Tibial nerve (tissue), 4 donors: ENCODE measurements around the gene NEK4.

Experiments
- CTCF ChIP-seq, 5 experiments: fragments of 200-600 bp in 3 of 5; fragments of 450-650 bp in 2 of 5; sonication (generic) in 3 of 5; IDR thresholded peaks; one replicate each; pipeline ENCODE4 v1.5.1; 2016 to 2019; ENCODE audit warnings: antibody characterized with exemption in 5 of 5, mild to moderate bottlenecking in 3 of 5, moderate library complexity in 2 of 5
- EP300 ChIP-seq, 2 donors: sonication (generic); formaldehyde crosslinking; IDR thresholded peaks; one replicate each; pipeline ENCODE4 v1.6.1; 2017; ENCODE audit warnings: antibody characterized with exemption in 2 of 2, mild to moderate bottlenecking in 1 of 2

GRCh38 chr3:52671676-52672075, 99.1 kb downstream of the NEK4 start:
- TF ChIP-seq CTCF (IDR thresholded peaks at IDR 0.05) (no peak), EP300 (IDR thresholded peaks at IDR 0.05) (no peak)
